GM18517 (cell line): Measurements from ENCODE around the gene TBC1D7.

Experiments used
- ATAC-seq: cut with Tn5 transposase; IDR thresholded peaks from one replicate; pipeline ENCODE4 v1.9.1; 2021; ENCODE audit warnings: mild to moderate bottlenecking, moderate library complexity; ENCODE audit not compliant: unreplicated experiment

Gene TBC1D7

GRCh38 chr6:13296536-13296997, 31.8 kb downstream of the TBC1D7 start:
- ATAC-seq, result no peak

- ATAC-seq, result no peak
Observed at GRCh38 chr6:13295576-13295975, 32.8 kb downstream of the TBC1D7 start.

GRCh38 chr6:13294499-13295069, 33.8 kb downstream of the TBC1D7 start:
- no peak for ATAC-seq

- no peak for ATAC-seq
Observed at GRCh38 chr6:13292774-13293173, 35.6 kb downstream of the TBC1D7 start.

GRCh38 chr6:13290335-13290734, 38.0 kb downstream of the TBC1D7 start:
- no peak for ATAC-seq

- no peak for ATAC-seq
Observed at GRCh38 chr6:13289789-13290318, 38.5 kb downstream of the TBC1D7 start.

GRCh38 chr6:13288969-13289391, 39.4 kb downstream of the TBC1D7 start:
- ATAC-seq, result no peak

GRCh38 chr6:13288481-13288880, 39.9 kb downstream of the TBC1D7 start:
- ATAC-seq, result no peak

- ATAC-seq, result no peak
Observed at GRCh38 chr6:13287104-13287503, 41.2 kb downstream of the TBC1D7 start.

GRCh38 chr6:13286181-13286580, 42.2 kb downstream of the TBC1D7 start:
- ATAC-seq, result no peak

- ATAC-seq, result no peak
Observed at GRCh38 chr6:13285705-13286104, 42.6 kb downstream of the TBC1D7 start.

GRCh38 chr6:13284646-13285045, 43.7 kb downstream of the TBC1D7 start:
- no peak for ATAC-seq

GRCh38 chr6:13283331-13283730, 45.0 kb downstream of the TBC1D7 start:
- no peak for ATAC-seq

GRCh38 chr6:13282393-13283069, 45.8 kb downstream of the TBC1D7 start:
- ATAC-seq, result no peak

GRCh38 chr6:13281686-13282085, 46.7 kb downstream of the TBC1D7 start:
- no peak for ATAC-seq

GRCh38 chr6:13280254-13280653, 48.1 kb downstream of the TBC1D7 start:
- ATAC-seq, result no peak

GRCh38 chr6:13278991-13279390, 49.3 kb downstream of the TBC1D7 start:
- no peak for ATAC-seq

GRCh38 chr6:13278164-13278563, 50.2 kb downstream of the TBC1D7 start:
- ATAC-seq, result no peak

GRCh38 chr6:13277231-13277630, 51.1 kb downstream of the TBC1D7 start:
- no peak for ATAC-seq

- no peak for ATAC-seq
Observed at GRCh38 chr6:13275435-13275989, 52.8 kb downstream of the TBC1D7 start.

- no peak for ATAC-seq
Observed at GRCh38 chr6:13274707-13275434, 53.5 kb downstream of the TBC1D7 start.
